Hematopoietic multipotent progenitor cell treated with erythropoietin and hydrocortisone succinate and interleukin-3 and kit ligand, for 4 days (in vitro differentiated cells): ENCODE results near the gene ESR1.
"Not testable (repeated sequence)": the region's sequence is repeated elsewhere in the genome, so short reads cannot be mapped to it uniquely, and the experiment has no call there.

Source experiments
- DNase-seq: peaks from one replicate; pipeline ENCODE4 v3.0.0-alpha.2; 2015

Gene ESR1

DNA sequence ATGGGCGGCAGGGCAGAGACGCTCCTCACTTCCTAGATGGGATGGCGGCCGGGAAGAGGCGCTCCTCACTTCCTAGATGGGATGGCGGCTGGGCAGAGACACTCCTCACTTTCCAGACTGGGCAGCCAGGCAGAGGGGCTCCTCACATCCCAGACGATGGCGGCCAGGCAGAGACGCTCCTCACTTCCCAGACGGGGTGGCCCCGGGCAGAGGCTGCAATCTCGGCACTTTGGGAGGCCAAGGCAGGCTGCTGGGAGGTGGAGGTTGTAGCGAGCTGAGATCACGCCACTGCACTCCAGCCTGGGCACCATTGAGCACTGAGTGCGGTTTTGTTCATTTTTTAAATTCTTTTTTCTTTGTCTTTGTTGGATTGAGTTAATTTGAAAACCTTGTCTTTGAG is 92.3 kb downstream of the ESR1 start:
- not testable (repeated sequence) for DNase-seq

DNA sequence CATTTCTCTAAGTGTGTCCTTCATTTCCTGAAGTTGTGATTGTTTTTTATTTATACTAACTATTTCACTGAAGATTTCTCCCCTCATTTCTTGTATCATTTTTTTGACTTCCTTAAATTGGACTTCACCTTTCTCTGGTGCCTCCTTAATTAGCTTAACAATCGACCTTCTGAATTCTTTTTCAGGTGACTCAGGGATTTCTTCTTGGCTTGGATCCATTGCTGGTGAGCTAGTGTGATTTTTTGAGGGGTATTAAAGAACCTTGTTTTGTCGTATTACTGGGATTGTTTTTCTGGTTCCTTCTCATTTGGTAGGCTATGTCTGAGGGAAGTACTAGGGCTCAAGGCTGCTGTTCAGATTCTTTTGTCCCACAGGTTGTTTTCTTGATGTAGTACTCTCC is 92.8 kb downstream of the ESR1 start:
- no peak for DNase-seq

DNA sequence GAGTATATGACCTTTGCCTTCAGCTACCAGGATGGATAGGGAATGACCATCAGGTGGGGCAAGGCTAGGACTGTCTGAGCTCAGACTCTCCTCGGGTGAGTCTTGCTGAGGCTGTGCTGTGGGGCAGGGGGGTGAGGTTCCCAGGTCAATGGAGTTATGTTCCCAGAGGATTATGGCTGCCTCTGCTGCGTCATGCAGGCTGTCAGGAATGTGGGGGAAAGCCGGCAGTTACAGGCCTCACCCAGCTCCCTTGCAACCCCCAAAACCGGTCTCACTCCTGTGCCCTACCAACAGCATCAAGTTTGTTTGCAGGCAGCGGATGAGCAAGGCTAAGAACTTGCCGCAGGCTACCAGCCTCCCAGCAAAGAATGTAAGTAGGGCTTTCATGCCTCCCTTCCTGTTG is 93.5 kb downstream of the ESR1 start:
- DNase-seq: no peak

DNA sequence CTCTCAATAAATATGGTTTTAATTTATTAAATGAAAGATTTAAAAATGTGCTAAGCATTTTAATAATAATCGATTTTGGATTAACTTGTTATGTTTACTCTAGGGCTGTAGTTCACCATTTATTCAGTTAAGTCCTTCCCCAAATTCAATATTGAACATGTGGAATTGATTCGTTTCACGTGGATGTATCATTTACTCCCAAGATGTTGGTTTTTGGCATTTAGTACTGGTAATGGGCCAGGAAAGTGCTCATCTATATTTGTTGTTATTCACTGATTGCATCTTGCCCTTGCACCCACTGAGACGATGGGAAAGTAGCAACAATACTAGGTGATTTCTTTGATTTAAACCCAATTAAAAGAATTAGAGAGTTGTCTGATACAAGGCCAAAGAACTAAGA is 97.1 kb downstream of the ESR1 start:
- no peak for DNase-seq

DNA sequence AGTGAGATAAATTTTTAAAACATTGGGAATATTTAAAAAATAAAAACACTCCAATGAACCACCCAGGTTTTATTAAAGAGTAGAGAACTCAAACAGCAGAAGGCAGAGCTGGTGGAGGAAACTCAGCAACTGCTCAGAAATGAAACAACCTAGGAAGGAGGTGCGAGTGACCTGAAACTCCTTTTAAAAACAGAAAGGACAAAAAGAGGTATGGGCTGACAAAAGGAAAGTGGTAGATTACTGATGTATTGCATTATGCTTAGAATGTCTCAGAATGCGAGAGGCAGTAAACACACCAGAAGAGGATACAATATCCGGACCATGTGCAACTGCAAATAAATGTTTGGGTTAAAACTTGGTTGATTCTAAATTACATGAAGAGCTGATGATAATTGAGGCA is 97.6 kb downstream of the ESR1 start:
- no peak for DNase-seq

DNA sequence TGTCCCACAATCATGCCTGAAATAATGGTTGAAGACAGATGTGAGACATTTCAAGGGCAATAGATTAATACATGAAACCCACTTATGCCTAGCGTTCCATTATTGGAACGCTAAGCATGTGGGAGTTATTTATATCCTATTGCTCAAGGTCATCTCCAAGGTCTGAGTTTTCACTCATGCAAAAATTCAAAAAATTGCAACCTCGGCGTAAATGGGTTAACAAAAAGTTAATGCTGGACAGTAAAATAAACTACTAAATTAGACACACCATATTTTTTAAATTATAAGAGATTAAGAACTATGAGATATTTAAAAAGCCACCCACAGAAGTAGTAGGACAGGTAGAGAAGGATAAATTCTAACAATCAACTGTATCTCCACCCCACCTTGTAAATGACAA is 98.4 kb downstream of the ESR1 start:
- DNase-seq: no peak

DNA sequence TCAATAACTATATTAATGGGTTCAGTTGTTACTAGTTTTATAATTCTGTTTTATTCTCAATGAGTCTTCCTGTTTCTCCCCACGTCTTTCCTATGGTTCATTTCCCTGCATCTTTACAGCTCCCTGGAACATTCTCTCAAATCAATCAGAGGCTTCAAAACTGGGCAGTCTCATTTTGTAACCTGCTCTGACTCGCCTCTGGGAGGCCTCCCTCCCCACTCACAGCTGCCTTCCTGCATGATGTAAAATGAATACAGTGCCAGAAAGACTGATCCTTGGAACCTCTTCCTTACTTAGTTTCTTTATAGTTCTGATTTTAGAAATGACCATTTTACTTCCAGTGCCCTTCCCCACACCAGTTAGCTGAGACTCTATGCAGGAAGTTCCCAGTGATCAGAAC is 103.9 kb downstream of the ESR1 start:
- no peak for DNase-seq

DNA sequence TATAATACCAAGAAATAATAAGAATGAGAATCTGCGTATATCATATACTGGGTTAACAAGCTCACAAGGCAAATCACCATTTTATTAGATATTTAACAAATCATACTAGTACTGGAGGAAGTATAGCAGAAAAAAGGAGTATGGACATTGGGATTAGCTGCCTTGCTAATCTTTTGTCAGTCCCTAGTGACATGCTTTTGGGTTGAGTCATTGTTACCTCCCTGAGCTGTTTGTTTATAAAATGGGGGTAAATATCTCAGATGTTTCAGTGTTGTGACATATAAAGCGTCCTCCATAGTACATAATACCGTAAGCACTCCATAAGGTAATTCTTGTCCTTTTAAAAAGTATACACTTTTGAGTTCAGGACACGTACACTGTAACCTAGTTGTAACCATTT is 107.0 kb downstream of the ESR1 start:
- no peak for DNase-seq

- DNase-seq: no peak
Measured at GRCh38 chr6:151916075-151916474, 108.6 kb downstream of the ESR1 start.

GRCh38 chr6:151916680-151917164 is 109.2 kb downstream of the ESR1 start:
- no peak for DNase-seq

- DNase-seq: no peak
Measured at GRCh38 chr6:151917531-151918329, 110.2 kb downstream of the ESR1 start.

DNA sequence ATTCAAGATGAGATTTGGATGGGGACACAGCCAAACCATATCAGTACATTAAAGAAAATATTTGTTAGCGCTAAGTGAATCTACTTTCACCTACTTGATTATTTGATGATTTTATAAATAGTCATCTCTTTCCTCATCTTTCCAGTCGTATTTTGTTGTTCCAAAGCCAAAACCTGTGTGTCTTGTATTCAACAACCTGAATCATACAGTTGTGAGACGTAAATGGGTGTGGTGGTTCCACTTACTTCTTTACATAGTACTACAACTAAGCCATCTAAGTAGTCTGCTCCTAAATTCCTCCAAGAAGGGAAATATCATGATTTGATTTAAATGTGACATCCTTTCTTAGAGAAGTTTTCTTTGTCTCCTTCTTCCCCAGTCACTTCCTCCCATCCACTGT is 132.8 kb downstream of the ESR1 start:
- DNase-seq: no peak

DNA sequence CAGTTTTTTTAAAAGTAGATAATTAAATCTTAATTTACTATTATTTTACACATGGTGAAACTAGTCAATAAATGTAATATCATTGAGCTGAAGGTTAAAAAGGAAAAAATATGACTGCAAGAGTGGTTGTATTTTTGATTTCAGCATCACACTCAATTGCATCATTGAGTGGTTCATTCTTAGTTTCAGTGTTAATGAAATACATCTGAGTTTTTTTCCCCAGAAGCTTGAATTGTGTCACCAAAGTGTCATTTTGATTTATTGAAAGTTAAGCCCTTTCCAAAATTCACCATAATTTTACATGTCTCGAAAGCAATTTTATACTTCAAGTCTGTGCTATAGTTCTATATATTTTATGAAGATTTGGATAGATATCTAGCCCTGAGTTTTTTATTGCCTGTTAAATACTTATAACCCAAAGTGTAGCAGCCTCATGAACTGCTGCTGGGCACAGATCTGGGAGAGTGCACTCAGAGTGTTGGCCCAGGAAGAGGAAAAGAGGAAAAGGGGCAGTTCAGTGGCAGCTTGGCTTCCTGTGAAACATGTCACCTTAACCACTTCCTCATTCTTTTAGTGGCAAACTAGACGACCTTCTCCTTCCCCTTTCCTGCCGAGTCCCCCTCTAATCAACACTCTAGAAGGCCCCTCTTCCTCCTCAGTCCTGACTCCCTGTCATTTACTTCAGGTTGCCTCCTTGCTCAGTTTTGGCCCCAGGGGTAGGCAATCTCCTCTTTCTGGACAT is 140.7 kb downstream of the ESR1 start:
- DNase-seq: peak; percentile 49

- peak; percentile 33 for DNase-seq
Measured at GRCh38 chr6:151958332-151958731, 150.8 kb downstream of the ESR1 start.

DNA sequence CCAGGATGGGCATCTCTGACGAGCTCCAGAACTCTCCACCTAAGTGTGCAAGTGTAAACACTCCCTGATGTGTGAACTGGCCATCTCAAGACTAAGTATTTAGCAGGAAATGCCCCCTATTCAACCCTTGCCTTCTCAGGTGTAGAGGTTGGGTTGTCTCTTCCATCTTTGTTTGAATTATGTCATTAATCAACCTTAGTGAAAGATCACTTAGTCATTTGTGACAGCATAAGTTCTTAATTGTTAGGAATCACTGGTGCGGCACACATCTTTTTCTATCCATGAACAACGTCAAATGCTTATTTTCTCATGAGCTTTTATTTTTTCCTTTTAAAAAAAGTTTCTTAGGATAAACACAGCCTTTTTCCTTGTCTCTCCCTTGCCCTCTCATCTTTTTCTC is 151.6 kb downstream of the ESR1 start:
- no peak for DNase-seq

- no peak for DNase-seq
Measured at GRCh38 chr6:151961809-151962208, 154.3 kb downstream of the ESR1 start.

DNA sequence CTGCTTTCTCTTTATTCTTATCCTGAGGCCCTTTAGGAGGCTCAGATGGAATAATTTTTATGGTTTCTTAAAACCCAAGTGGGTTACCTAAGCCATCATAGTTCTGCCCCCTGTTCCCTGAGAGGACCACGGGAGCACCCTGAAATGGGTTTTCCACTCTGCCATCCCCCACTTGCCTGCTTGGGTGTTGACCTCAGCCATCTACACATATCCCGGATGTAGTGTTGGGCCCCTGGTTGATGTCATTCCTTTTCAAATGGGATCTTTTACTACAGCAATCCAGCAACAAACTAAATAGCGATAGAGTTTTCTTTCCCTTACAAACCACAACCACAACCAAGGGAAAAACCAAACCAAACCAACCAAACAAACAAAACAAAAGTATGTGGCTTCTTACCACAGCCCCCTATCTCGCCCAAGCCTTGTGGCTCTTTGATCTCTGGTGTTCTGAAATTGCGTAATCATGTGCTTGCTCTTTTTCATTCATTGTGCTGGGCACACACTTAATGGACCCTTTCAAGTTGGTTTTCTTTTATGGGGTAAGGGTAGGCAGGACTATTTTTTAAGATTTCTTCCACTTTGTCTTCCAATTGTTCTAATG is 154.9 kb downstream of the ESR1 start:
- peak; percentile 79 for DNase-seq

GRCh38 chr6:151963001-151963400 is 155.5 kb downstream of the ESR1 start:
- no peak for DNase-seq

DNA sequence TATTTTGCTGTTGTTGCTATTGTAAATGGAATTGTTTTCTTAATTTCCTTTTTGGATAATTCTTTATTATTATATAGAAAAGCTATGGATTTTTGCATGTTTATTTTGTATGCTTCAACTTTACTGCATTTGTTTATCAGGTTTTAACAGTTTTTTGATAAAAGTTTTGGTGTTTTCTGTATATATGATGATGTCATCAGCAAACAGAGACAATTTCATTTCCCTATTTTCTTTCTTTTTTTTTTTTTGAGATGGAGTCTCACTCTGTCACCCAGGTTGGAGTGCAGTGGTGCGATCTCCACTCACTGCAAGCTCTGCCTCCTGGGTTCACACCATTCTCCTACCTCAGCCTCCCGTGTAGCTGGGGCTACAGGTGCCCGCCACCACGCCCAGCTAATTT is 156.9 kb downstream of the ESR1 start:
- DNase-seq: not testable (repeated sequence)

- no peak for DNase-seq
Measured at GRCh38 chr6:151974061-151974617, 166.7 kb downstream of the ESR1 start.

GRCh38 chr6:151975795-151976194 is 168.3 kb downstream of the ESR1 start:
- no peak for DNase-seq

GRCh38 chr6:151988199-151988598 is 180.7 kb downstream of the ESR1 start:
- not testable (repeated sequence) for DNase-seq

DNA sequence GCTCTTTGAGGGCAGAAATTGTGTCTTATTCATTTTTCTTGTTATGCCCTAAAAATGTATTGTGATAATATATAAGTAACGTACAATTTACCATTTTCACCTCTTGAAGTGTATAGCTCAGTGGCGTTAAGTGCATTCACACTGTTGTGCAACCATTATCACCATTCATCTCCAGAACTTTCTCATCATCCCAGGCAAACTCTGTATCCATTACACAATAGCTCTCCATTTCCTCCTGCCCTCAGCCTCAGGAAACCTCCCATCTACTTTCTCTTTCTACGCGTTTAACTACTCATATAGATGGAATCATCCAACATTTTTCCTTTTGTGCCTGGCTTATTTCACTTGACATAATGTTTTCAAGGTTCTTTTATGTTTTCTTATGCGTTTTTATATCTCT is 184.6 kb downstream of the ESR1 start:
- DNase-seq: no peak

- DNase-seq: no peak
Measured at GRCh38 chr6:151993364-151993763, 185.9 kb downstream of the ESR1 start.
